Panc1 (cell line): ENCODE results near the gene TOM1.

ENCODE experiments used
- CTCF ChIP-seq: fragments of 450-650 bp; IDR thresholded peaks from 2 replicates; pipeline ENCODE4 v1.5.1; 2017; ENCODE audit warnings: mild to moderate bottlenecking
- POLR2AphosphoS5 ChIP-seq: IDR thresholded peaks from 2 replicates; pipeline ENCODE4 v1.6.1; 2012; ENCODE audit warnings: mild to moderate bottlenecking, low read depth, low read length, moderate library complexity
- SIN3A ChIP-seq: IDR thresholded peaks from 2 replicates; pipeline ENCODE4 v1.6.1; 2012; ENCODE audit warnings: low read depth, mild to moderate bottlenecking, low read length, moderate library complexity, borderline replicate concordance; ENCODE audit not compliant: insufficient read depth
- TCF7L2 ChIP-seq: IDR thresholded peaks from 2 replicates; pipeline ENCODE4 v1.6.1; 2011; ENCODE audit warnings: mild to moderate bottlenecking, low read depth, low read length, inconsistent platforms
- TF ChIP-seq, protein P1 (sequence below), 2 experiments: IDR thresholded peaks; 2 replicates each; pipeline ENCODE4 v1.6.1; 2011 to 2012; ENCODE audit warnings: low read depth in 2 of 2, control low read depth in 1 of 2, low read length in 1 of 2, mild to moderate bottlenecking in 1 of 2, moderate library complexity in 1 of 2; ENCODE audit not compliant: insufficient read depth in 1 of 2

GRCh38 chr22:35324067-35324466 lies 24.4 kb downstream of the TOM1 start:
- TF ChIP-seq POLR2AphosphoS5 (no peak), CTCF (no peak), SIN3A (no peak), TCF7L2 (no peak)
- TF ChIP-seq, protein P1, sequence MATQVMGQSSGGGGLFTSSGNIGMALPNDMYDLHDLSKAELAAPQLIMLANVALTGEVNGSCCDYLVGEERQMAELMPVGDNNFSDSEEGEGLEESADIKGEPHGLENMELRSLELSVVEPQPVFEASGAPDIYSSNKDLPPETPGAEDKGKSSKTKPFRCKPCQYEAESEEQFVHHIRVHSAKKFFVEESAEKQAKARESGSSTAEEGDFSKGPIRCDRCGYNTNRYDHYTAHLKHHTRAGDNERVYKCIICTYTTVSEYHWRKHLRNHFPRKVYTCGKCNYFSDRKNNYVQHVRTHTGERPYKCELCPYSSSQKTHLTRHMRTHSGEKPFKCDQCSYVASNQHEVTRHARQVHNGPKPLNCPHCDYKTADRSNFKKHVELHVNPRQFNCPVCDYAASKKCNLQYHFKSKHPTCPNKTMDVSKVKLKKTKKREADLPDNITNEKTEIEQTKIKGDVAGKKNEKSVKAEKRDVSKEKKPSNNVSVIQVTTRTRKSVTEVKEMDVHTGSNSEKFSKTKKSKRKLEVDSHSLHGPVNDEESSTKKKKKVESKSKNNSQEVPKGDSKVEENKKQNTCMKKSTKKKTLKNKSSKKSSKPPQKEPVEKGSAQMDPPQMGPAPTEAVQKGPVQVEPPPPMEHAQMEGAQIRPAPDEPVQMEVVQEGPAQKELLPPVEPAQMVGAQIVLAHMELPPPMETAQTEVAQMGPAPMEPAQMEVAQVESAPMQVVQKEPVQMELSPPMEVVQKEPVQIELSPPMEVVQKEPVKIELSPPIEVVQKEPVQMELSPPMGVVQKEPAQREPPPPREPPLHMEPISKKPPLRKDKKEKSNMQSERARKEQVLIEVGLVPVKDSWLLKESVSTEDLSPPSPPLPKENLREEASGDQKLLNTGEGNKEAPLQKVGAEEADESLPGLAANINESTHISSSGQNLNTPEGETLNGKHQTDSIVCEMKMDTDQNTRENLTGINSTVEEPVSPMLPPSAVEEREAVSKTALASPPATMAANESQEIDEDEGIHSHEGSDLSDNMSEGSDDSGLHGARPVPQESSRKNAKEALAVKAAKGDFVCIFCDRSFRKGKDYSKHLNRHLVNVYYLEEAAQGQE (IDR thresholded peaks at IDR 0.05; ENCODE audit: insufficient read depth in 1 of 2, low read depth in 2 of 2, low read length in 1 of 2) = no peak
